GM10266 (cell line): ENCODE data around the gene SDE2.

ENCODE experiments used
- DNase-seq: peaks from one replicate; pipeline ENCODE4 v3.0.0; 2012; ENCODE audit errors: extremely low spot score
- TF ChIP-seq, protein P1 (sequence below): IDR thresholded peaks from 2 replicates; pipeline ENCODE4 v1.5.1; 2012; ENCODE audit warnings: mild to moderate bottlenecking, low read depth; ENCODE audit not compliant: control insufficient read depth, insufficient read depth; ENCODE audit errors: missing control alignments

SDE2 gene

DNA sequence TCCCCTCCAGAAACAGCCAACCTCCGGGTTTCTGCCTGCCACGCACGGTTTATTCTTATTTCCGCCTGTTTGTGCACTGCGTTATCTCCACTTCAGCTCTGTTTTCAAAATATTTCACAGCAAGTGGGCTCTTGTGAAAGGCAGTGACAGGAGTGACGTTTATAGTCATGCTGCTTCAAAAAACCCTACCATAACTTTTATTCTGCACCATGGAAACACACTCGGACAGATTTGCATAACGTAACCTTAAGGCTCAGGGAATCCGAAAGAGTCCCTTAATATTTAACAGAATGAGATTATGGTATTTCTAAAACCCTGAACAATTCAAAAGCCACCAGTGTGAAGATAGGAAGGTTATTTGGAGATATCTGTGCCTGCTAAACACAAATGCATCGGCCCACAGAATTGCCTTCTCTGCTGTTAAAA lies 782 bp upstream of the SDE2 start:
- TF ChIP-seq, protein P1, sequence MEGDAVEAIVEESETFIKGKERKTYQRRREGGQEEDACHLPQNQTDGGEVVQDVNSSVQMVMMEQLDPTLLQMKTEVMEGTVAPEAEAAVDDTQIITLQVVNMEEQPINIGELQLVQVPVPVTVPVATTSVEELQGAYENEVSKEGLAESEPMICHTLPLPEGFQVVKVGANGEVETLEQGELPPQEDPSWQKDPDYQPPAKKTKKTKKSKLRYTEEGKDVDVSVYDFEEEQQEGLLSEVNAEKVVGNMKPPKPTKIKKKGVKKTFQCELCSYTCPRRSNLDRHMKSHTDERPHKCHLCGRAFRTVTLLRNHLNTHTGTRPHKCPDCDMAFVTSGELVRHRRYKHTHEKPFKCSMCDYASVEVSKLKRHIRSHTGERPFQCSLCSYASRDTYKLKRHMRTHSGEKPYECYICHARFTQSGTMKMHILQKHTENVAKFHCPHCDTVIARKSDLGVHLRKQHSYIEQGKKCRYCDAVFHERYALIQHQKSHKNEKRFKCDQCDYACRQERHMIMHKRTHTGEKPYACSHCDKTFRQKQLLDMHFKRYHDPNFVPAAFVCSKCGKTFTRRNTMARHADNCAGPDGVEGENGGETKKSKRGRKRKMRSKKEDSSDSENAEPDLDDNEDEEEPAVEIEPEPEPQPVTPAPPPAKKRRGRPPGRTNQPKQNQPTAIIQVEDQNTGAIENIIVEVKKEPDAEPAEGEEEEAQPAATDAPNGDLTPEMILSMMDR = no peak
- DNase-seq = peak; percentile 60

DNA sequence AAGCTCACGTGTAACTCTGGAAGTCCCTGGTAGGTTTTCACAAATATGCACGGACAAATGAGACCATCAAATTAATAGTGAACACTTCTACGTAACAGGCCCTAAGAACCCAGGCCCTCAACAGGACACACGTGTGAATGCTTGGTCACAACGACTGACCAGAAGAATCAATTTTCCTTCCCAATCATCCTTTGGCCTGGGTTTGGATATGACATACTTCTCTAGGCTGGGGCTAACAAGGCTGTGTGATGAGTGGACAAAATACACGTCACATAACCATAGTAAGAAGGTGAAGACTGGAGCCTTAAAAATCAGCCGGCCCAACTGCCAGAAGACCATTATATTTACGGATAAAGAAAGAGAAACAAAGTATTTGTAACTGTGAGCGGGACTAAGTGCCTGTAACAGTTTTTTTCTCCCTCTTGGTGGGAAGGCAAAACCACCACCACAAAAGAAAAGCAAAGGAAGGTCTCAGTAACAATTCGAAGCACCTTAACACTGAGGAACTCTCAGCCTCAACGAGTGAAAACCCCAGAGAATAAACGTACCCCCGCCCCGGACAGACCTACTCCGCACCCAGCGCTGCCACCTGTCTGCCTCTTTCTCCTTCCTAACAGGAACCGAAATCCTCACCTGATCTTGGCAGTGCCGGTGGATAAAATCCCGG lies 450 bp downstream of the SDE2 start:
- TF ChIP-seq, protein P1 = no peak
- no peak for DNase-seq

DNA sequence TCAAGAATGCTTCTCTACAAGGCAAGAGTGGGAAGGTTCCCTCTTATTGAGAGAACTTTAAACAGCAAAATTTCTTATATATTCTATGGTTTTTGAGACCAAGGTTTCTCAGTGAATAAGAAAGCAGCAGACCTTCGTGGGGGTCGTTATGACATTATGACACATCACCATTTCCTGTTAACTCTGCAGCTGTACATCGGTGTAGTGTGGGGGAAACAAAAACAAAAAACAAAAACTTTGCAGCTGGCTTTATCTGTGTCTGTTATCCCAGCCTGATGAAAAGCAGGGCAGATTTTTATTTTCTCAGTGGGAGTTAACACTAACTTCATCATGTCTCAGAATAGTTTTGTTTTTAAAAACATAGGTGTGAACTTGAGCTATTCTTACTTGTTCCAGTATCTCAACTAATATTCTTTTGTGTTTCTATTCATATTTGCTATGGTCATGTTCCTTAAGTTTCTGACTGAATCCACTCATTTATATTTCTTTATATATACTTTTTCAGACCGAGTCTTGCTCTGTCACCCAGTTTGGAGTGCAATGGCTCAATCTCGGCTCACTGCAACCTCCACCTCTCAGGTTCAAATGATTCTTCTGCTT lies 2.1 kb downstream of the SDE2 start:
- no peak for DNase-seq
- TF ChIP-seq, protein P1 = no peak

DNA sequence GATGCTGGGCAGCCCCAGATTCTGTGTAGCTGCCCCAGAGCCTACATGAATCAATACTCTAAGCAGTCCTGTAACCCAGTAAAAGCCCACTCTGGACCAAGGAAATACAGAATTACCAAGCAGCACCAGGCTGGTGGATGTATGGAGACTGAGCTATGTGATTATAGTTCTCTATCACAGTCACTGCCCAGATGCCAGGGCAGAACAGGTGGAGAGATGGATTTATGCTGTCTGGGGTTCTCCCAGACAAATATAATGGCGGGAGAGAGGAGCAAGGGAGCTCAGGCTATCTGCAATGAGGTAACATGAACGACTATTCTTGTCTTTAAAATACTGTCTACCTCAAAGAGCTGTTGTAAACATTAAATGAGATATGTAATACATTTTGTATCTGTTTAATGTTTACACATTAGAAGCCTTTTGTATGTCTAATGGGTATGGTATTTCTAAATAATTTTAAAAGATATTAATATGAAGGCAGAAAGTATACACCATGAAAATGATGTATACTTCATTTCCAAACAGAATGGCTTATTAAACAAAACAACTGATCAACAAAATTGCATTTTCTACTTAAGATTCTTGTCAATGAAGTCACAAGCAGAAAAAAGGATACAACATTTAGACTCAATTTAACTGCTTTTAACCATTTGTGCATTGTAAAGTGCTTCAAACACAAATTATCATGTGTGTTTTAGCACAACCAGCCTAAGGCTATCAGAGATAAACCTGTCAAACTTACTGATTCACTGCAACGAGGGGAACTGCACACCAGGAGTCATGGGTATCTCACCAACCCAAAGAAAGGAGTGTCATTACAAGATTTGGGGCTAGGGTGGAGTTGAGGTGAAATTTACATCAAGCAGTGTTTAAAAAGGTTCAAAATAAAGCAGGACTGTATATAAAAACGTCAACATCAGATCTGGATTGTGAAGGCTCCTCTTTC lies 3.0 kb downstream of the SDE2 start:
- TF ChIP-seq, protein P1 = no peak
- no peak for DNase-seq

DNA sequence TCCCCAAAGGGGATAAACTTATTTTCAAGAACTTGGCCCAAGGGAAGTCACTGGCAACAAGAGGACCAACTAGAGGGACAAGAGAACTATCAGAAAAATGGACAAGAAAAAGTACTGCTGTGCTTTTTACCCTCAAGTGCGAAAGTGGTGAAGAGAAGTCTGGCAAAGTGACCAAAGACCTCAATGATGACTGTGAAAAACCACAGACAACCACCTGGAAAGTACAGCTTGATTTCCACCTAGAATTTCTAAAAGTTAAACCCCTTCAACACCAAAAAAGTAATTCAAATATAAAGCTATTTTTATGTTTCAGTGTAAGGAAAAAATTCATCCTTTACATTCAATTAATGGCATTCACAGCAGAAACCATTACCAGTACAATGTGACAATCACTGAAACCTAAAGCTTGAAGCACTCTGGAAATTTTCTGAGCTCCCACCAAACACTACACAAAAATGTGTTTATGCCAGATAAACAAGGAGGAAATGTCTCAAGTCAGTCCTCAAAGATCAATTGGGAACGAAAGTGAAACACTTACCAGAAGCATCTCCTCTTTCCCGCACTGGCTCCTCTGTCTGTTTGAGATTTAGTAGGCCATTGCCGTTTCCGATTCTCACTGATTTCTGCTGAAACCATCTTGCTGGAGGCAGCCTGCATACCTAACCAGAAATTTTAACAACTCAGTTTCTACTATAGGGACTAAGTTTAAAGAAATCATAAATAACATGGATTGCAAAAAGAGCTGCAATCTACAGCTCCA lies 8.3 kb downstream of the SDE2 start:
- no peak for DNase-seq
- TF ChIP-seq, protein P1 = no peak

DNA sequence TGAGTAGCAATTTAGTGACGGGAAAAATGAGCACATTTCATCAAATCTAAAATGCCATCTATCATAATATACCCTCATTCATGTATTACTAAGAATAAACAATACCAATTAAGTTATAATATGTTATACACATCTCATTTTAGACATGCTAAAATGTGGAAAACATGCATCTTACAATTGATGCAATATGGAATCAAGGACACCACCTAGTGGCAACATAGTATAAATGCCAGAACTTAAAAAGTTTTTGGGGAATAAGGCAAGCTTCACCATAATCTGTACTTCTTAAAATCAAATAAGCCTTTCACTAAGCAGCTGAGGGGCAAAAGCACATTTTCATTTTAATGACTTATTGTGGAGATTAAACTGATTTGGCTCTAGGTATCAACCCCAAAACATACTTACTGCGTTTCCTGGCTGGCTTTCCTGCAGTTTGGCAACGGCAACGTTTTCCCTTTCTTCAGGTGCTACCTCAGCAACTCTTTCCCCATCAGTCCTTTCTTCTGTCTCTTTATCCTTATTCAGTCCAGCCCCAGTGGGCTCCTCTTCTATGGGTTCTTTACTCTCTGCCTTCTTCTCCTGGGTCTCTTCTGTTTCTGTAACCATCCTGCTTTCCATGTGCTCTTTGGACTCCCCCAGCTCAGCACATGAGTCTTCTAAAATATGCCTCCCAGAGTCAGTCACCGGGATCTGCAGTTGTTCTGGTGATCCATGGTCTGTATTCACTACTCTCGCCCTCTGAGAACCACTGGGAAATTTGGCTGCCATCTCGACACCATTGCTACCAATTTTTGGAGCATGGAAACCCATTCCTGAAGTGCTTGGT lies 11.4 kb downstream of the SDE2 start:
- TF ChIP-seq, protein P1 = peak; percentile 62
- DNase-seq = no peak
